ENCODE measurements around the gene SHC2.

- TF ChIP-seq, protein P1, sequence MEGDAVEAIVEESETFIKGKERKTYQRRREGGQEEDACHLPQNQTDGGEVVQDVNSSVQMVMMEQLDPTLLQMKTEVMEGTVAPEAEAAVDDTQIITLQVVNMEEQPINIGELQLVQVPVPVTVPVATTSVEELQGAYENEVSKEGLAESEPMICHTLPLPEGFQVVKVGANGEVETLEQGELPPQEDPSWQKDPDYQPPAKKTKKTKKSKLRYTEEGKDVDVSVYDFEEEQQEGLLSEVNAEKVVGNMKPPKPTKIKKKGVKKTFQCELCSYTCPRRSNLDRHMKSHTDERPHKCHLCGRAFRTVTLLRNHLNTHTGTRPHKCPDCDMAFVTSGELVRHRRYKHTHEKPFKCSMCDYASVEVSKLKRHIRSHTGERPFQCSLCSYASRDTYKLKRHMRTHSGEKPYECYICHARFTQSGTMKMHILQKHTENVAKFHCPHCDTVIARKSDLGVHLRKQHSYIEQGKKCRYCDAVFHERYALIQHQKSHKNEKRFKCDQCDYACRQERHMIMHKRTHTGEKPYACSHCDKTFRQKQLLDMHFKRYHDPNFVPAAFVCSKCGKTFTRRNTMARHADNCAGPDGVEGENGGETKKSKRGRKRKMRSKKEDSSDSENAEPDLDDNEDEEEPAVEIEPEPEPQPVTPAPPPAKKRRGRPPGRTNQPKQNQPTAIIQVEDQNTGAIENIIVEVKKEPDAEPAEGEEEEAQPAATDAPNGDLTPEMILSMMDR (IDR thresholded peaks at IDR 0.05; ENCODE audit: control extremely low read depth in 1 of 3, insufficient read depth in 1 of 3, low read depth in 1 of 3, low read length in 3 of 3), result no peak
- TF ChIP-seq POLR2A (IDR thresholded peaks at IDR 0.05; ENCODE audit: control extremely low read depth in 1 of 2, low read depth in 2 of 2, low read length in 2 of 2) (no peak), BACH1 (IDR thresholded peaks at IDR 0.05; ENCODE audit: low read length) (no peak), GTF2F1 (IDR thresholded peaks at IDR 0.05; ENCODE audit: borderline replicate concordance, low read depth, low read length) (no peak), NRF1 (IDR thresholded peaks at IDR 0.05; ENCODE audit: low read depth, low read length) (no peak)
- TF ChIP-seq, protein P2, sequence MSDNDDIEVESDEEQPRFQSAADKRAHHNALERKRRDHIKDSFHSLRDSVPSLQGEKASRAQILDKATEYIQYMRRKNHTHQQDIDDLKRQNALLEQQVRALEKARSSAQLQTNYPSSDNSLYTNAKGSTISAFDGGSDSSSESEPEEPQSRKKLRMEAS (IDR thresholded peaks at IDR 0.05), result no peak
These were observed 18.7 kb downstream of the SHC2 start for GRCh38 chr19:442085-442484.

Data from H1 (cell line).